GM19452 (cell line): Measurements from ENCODE around the gene FAM228B.

Source experiments
- ATAC-seq: cut with Tn5 transposase; IDR thresholded peaks from one replicate; pipeline ENCODE4 v1.9.1; 2021; ENCODE audit not compliant: unreplicated experiment

The FAM228B gene

GRCh38 chr2:24200799-24201198, 77.5 kb downstream of the FAM228B start:
- no peak for ATAC-seq

DNA sequence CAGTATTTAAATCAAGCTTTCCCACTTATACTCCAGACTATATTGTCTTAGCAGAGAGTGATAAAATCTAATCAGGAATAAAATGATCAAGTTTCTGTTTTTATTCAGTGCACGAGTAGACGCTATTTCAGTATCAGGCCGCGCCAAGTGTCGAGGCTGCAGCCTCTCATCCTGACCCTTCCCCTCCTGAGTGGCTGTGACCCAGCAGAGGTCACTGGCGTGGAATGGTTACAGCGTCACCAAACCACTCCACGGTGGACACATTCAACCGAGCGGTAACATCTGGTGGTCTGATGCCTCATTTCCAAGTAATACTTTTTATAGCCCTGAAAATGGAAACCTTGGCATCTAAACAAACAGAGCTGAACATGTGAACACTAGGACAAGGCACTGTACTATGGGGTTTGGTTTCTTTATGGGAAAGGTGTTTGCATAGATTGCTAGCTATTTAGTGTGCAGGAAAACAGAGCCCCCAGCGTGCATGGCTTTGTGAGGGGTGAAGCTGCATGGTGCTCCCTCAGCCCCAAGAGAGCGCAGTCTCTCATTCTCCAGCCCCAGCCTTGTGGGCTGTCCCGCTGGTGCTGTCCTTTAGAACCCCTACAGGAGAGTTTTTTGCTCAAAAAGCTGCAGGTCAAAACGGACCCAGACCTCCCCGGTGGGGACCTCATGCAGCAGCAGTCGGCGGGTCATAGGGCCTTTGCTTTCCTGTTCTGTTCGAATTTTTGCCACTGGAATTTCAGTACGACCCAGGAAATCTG, 79.9 kb downstream of the FAM228B start:
- ATAC-seq, result no peak

DNA sequence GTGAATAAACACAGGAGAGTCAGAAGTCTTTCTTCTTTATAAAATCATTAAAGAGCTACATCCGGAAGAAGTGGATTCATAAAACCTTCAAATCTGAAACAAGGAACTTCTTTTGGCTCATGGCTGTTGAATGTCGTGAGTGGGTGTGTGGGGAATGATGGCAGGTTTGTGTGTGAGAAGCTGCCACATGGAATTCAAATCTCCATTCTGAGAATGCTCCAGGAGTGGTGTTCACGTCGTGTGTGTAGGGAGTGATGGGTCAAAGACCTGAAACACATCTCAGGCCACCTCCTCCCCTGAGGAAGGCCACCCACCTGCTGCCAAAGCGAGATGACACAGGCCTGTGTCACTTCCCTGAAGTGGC, 80.5 kb downstream of the FAM228B start:
- no peak for ATAC-seq

- ATAC-seq, result no peak
Observed at GRCh38 chr2:24204505-24204904, 81.2 kb downstream of the FAM228B start.

DNA sequence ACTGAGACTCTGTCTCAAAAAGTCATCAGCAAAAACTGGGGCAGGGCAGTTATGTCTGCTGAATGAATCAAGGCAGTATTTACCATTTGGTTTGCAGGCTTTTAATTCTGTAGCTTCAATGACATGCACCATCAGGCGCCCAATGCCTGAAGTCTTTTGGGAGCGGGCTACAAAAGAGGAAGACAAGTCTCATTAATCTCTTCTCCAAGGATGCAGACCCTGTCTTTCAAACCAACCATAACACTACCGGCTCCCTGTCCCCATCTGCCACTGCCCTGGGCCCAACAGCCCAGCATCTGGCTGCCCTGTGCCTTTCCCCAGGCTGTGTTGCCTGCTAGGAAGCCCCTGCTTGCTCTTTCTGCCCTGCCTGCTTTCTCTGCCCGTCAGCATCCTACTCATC, 81.9 kb downstream of the FAM228B start:
- no peak for ATAC-seq

GRCh38 chr2:24206242-24206641, 83.0 kb downstream of the FAM228B start:
- ATAC-seq, result no peak

DNA sequence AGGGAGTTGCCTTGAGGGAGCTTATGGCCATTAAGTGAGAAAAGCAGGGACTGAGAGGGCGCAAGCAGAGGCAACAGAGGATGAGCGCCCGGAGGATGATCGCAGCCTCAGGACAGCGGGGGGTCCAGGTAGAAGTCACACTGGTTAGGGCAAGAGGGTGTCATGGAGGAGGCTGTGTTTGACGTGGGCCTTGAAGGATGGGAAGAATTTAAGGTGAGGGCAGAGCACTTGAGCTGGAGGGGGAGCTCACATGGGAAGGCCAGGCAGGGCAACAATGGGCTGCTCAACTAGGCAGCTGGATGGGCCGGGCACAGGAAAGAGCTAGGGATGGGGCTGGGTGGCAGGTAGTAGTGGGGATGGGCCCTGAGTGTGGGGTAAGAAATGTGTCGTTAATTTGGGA, 83.4 kb downstream of the FAM228B start:
- no peak for ATAC-seq

DNA sequence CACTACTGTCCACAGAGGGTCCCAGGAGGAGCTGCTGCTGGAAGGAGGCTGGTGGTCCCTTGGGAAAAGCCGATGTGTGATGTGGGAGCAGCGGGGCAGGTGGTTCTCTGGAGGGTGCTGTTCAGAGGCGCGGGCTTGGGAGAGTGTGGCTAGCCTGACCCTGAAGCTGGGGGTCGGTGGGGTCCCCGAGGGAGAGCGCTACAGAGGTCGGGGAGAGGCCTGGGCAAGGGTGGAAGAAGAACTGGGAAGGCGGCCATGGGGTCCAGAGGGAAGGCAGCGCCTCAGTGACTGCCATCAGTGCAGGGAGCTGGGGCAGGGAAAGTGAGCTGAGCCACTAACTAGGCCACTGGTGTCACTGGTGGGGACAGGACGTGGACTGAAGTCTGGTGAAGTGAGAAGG, 84.1 kb downstream of the FAM228B start:
- ATAC-seq, result no peak

DNA sequence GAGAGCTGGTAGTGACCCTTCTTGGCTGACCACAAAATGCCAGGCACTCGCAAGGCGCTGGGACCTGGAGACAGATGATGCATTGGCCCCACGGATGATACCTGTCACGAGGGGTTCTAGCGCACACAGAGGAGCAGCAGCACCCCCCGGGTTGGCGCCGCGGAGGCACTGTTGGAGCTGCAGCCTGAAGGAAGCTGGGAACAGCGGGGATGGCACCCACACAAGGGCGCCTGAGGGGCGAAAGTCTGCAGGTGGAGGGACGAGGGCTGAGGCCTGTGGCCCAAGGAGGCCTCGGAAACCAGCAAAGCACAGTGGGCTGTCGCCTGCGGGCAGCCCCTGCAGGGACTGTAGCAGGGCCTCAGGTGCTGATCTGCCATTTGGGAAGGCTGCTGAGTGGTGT, 85.2 kb downstream of the FAM228B start:
- no peak for ATAC-seq

- no peak for ATAC-seq
Observed at GRCh38 chr2:24209389-24210105, 86.3 kb downstream of the FAM228B start.

DNA sequence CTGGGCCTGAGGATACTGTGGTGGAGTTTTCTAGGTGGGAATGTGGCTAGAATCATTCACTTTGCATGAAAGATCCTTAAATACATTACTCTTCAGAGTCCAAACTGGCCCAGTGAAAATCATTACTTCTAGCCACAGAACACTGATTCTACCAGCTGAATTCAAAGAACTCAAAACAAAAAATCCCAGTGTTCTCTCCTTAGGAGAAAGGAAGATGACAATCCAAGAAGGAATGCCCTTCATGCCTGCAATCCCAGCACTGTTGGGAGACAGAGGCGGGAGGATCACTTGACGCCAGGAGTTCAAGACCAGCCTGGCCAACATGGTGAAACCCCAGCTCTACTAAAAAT, 86.8 kb downstream of the FAM228B start:
- ATAC-seq, result no peak

- ATAC-seq, result no peak
Observed at GRCh38 chr2:24210723-24211122, 87.5 kb downstream of the FAM228B start.

GRCh38 chr2:24211408-24211807, 88.1 kb downstream of the FAM228B start:
- ATAC-seq, result no peak

DNA sequence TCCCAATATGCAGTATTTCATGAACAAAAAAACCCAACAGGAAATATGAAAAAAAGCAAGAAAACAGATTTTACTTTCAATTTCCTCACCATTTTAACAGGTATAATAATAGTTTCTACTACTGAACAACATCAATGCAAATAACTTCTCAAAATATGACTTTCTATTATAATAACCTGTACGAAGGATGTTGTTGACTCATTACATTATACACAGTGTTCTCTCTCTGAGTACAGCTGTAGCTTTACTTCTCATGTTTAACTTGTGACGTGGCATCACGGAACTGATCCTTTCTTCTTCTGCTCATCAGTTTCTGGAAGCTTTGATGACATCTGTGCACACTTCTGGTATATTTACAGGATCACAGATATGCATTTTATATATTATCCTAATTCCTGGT, 91.6 kb downstream of the FAM228B start:
- peak; percentile 98 for ATAC-seq
